SJSA1 (cell line): ENCODE results near the gene PPP2R2C. TPM values are rescaled to one million over a fixed set of nuclear protein-coding genes. Genes with fewer than 3 reads are reported as not detected.

Source experiments
- DNase-seq, 2 experiments: peaks; one replicate each; pipeline ENCODE4 v3.0.0-alpha.2; 2015 to 2020; ENCODE audit warnings: low spot score in 2 of 2, low read depth in 1 of 2
- H3K27ac ChIP-seq: fragments of 250-450 bp; sonication (Bioruptor Pico); 2 replicates; pipeline ENCODE4 v1.5.1; 2020; ENCODE audit warnings: mild to moderate bottlenecking, moderate library complexity
- H3K27me3 ChIP-seq: fragments of 250-450 bp; sonication (Bioruptor Pico); replicated peaks from 2 replicates; pipeline ENCODE4 v1.5.1; 2020; ENCODE audit warnings: mild to moderate bottlenecking, moderate library complexity
- H3K36me3 ChIP-seq: fragments of 250-450 bp; sonication (Bioruptor Pico); 2 replicates; pipeline ENCODE4 v1.5.1; 2020; ENCODE audit warnings: mild to moderate bottlenecking
- H3K4me1 ChIP-seq: fragments of 250-450 bp; sonication (Bioruptor Pico); replicated peaks from 2 replicates; pipeline ENCODE4 v1.6.1; 2021; ENCODE audit warnings: mild to moderate bottlenecking
- H3K4me3 ChIP-seq: fragments of 250-450 bp; sonication (Bioruptor Pico); 2 replicates; pipeline ENCODE4 v1.5.1; 2020; ENCODE audit warnings: mild to moderate bottlenecking
- H3K9me3 ChIP-seq: fragments of 250-450 bp; sonication (Bioruptor Pico); replicated peaks from 2 replicates; pipeline ENCODE4 v1.5.1; 2020; ENCODE audit warnings: mild to moderate bottlenecking
- total RNA-seq: library from RNA; depleted of rRNA; stranded (reverse); fragments of >200 nt; shearing (Covaris generic); gene quantifications from 2 replicates; pipeline ENCODE4 v1.2.3, GENCODE V29; 2014

PPP2R2C gene
- total RNA-seq, 1 experiment from 2014 or later = not detected

DNA sequence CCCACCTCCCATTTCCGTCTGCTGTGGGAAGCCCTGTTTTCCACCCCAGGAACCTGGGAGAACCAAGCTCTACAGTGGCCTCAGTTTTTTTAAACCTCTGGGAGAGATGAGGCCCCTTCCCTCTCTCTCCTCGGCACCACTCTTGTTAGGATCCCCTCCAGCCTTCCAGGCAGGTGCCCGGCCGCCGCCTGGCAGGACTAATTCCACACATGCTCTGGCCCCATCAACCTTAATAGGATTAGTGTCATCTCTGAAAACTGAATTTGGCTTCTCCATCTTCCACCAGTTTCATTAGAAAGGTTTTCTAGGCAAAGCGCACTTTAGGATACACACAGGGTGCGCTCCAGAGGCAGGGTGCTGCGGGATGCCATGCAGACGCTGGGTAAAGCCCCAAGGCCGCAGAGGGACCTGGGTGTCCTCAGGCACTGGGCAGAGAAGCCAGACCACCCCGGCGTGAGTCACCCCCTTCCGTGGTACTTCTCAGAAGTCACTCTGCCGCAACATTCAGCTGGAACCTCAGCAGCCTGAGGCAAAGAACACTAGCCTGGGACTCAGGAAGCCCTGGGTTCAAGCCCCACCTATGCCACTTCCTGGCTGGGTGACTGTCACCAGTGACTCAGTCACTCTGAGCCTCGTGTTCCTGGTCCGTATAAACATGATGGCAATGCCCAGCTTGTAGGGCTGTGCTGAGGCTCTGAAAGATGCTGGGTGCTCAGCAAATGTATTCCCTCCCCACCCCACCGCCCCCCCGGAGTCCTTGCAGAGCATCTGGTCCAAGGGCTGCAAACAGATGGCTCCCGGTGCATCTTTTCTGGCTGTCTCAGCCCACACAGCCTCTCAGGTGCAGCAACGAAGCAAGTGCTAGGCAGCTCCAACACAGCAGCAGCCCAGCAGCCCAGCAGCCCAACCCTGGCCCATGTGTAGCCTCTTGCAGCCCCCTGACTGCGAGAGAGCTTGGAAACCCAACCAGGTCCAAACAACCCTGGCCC lies 29.1 kb downstream of the PPP2R2C start:
- Histone ChIP-seq H3K9me3 (no peaks in the 10 kb centered on the region), H3K4me3 (no peak overlapping the region), H3K27ac (no peak overlapping the region), H3K27me3 (no peaks in the 10 kb centered on the region), H3K36me3 (no peaks in the 10 kb centered on the region), H3K4me1 (no peaks in the 10 kb centered on the region)
- no peak for DNase-seq

DNA sequence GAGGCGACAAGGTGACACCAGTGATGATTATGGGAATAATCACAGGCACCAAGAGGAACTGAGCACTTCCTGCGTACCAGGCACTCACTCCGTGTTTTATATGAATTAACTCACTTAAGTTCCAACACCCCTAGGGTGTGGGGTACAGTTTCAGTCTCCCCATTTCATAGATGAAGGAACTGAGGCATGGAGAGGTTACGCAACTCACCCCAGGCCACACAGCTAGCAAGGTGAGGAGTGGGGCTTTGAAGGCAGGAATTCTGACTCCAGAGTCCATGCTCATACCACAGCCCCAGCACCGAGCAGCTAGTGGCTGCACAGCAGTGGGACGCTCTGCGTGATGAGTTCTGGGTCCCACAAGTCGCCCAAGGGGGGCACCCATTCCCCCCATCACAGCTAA lies 29.9 kb downstream of the PPP2R2C start:
- H3K9me3 ChIP-seq = no peaks in the 10 kb centered on the region
- no peak overlapping the region for H3K27ac ChIP-seq
- H3K27me3 ChIP-seq = no peaks in the 10 kb centered on the region
- DNase-seq = no peak
- H3K4me3 ChIP-seq = no peak overlapping the region
- no peaks in the 10 kb centered on the region for H3K4me1 ChIP-seq
- H3K36me3 ChIP-seq = no peaks in the 10 kb centered on the region

DNA sequence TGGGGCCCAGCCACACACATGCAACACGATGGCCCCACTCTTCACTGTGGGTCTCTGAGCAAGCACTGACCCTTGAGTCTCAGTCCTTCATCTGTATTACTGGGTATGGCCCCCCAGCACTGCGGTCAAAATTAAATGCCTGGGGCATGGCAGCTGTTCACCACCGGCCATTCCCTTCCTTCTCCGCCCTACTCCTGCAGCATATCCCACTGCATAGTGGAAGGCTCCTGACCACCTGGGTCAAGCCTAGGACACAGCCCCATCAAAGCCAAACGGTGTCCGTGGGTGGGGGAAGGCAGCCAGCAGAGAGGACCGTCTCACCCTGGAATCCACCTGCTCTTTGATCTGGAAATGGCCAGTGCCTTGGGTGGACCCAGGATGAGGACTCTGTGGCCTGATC lies 30.7 kb downstream of the PPP2R2C start:
- no peaks in the 10 kb centered on the region for H3K27me3 ChIP-seq
- no peak overlapping the region for H3K4me3 ChIP-seq
- no peaks in the 10 kb centered on the region for H3K4me1 ChIP-seq
- no peak for DNase-seq
- H3K9me3 ChIP-seq = no peaks in the 10 kb centered on the region
- no peak overlapping the region for H3K27ac ChIP-seq
- H3K36me3 ChIP-seq = no peaks in the 10 kb centered on the region

DNA sequence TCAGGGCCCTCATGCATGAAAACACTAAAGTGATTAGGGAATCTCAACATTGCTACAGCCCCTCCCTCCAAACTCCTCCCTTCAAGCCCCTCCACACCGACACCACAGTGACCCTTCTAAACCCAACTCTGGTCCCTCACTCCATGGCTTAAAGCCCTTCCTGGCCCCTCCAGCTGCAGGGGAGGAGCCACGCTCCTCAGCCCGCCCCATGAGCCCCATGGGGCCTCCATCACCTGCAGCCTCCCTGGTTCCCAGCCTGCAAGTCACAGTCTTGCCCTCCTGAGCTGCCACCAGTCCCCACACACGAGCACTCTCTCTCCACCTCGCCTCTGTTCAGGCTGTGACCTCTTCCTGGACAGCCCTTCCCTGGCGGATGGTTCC lies 31.2 kb downstream of the PPP2R2C start:
- H3K36me3 ChIP-seq = no peaks in the 10 kb centered on the region
- H3K4me3 ChIP-seq = no peak overlapping the region
- H3K27me3 ChIP-seq = no peaks in the 10 kb centered on the region

DNA sequence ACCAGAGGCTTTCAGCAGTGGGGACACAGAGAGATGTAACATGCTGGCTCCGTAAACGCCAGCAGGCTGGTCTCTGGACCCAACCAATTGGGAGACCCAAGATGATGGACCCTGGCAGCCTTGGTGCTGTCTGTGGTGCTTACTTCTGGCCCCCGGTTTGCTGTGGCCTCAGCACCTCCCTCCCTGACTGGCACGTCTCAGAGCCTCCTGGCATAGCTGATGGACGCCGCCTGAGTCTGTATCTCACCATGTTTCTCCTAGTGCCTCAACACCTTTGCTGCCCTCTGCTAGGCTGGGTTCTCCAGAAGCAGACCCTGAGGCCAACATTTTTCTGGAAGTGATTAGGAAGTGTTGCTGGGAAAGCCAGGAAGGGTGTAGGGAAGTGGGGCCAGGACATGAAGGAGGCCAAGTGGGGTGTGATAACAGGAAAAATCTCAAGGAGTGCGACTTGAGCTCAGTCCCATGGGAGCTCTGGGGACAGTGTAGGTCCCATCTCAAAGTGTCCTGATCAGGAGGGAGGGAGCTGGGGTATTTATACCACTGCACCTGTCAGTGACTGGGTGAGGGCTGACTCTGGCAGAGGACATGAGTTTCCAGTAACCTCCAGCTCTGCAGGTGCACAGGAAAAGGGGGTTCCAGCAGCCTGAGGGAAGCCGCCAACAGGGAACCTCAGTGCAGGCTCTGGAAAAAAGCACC lies 31.8 kb downstream of the PPP2R2C start:
- Histone ChIP-seq H3K36me3 (no peaks in the 10 kb centered on the region), H3K9me3 (no peaks in the 10 kb centered on the region), H3K27me3 (no peaks in the 10 kb centered on the region), H3K27ac (no peak overlapping the region), H3K4me1 (no peaks in the 10 kb centered on the region), H3K4me3 (no peak overlapping the region)
- no peak for DNase-seq

More for the DNA sequence above, 31.2 kb downstream of the PPP2R2C start:
- Histone ChIP-seq H3K27ac (no peak overlapping the region), H3K9me3 (no peaks in the 10 kb centered on the region), H3K4me1 (no peaks in the 10 kb centered on the region)
- DNase-seq = no peak

DNA sequence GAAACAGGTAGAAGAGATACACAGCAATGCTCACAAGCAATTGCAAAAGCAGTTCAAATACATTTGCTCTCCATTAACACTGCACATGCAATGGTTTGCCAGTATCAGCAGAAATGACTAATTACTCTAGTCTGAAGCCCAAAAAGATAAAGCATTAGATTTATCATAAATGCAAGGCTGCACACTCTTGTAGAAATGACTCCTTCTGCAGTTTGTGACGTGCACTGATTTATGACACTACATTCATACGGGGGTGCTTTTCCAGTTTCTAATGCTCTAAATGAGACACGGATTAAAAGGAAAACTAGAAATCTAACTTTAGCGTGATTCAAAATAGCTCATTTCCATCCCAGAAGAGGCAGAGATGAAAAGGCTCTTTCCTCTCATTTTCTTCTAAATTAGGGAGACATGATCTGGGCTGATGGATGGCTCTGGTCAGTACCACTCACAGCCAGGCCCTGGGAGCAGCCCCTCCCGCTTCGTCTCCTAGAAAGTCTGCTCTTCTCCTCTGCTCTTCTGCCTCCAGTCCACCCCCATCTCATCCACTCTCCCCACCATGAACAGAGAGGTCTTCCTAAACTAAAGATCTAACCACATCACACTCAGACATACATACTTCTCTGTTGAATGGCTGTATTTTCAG lies 33.2 kb downstream of the PPP2R2C start:
- Histone ChIP-seq H3K4me3 (no peak overlapping the region), H3K4me1 (no peaks in the 10 kb centered on the region), H3K27ac (no peak overlapping the region), H3K36me3 (no peaks in the 10 kb centered on the region), H3K27me3 (no peaks in the 10 kb centered on the region), H3K9me3 (no peaks in the 10 kb centered on the region)
- DNase-seq = no peak

DNA sequence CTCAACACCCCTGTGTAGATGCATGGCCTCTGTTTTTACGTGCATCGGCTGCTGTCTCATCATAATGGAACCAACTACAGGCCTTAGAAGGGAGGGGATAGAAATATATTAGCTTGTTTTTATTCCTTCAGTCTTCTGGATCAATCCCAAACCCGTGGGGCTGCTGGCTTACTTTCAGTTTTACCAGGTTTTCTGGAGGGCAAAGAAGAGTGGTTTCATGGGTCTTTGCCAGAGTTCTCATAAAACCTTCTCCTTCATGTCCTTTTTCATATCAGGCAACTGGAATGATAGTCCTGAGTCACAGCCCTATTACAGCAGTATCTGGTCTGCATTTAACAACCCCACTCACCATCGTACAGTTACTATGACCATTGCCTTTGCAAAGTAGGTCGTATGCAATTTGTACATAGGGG lies 34.6 kb downstream of the PPP2R2C start:
- Histone ChIP-seq H3K36me3 (no peaks in the 10 kb centered on the region), H3K4me3 (no peak overlapping the region), H3K27me3 (no peaks in the 10 kb centered on the region), H3K4me1 (no peaks in the 10 kb centered on the region), H3K9me3 (no peaks in the 10 kb centered on the region), H3K27ac (no peak overlapping the region)
- no peak for DNase-seq

DNA sequence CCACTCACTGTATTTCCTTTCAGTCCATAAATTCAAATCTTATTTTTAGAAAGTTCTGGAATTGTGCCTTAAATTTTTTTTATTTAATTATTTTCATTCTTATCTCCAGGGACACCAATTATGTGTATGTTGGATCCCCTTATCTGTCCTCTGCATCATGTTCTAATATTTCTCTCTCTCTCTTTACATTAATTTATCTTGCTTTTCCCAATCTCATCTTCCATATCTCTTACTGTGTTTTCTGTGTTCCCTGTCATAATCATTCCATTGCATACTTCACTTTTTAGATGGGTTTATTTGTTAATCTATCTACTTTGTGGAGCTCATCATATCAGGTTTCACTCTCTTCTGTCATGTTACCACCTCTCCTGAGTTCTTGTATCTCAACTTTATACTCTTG lies 37.4 kb downstream of the PPP2R2C start:
- no peak for DNase-seq
- Histone ChIP-seq H3K27ac (no peak overlapping the region), H3K36me3 (no peaks in the 10 kb centered on the region), H3K9me3 (no peaks in the 10 kb centered on the region), H3K4me1 (no peaks in the 10 kb centered on the region), H3K4me3 (no peak overlapping the region), H3K27me3 (no peaks in the 10 kb centered on the region)

DNA sequence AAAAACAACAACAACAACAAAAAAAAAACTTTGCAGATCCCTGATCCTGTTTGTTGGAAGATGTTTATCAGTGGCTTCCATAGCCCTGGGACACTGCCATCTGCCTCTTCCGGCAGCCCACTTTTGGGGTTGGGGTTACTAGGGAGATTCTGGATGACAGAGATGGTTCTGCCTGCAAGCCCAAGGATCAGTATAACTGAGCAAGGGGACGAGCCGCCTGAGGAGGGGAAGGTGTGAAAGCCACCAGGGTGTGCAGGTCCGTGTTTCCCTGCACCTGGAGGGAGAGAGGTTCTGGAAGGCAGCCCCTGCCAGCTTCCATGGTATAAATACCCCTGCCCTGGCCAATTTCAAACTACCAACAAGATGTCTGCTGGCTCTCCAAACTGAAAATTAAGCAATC lies 41.5 kb downstream of the PPP2R2C start:
- Histone ChIP-seq H3K4me1 (no peaks in the 10 kb centered on the region), H3K9me3 (no peaks in the 10 kb centered on the region), H3K4me3 (no peak overlapping the region), H3K27ac (no peak overlapping the region), H3K36me3 (no peaks in the 10 kb centered on the region), H3K27me3 (no peaks in the 10 kb centered on the region)
- no peak for DNase-seq

DNA sequence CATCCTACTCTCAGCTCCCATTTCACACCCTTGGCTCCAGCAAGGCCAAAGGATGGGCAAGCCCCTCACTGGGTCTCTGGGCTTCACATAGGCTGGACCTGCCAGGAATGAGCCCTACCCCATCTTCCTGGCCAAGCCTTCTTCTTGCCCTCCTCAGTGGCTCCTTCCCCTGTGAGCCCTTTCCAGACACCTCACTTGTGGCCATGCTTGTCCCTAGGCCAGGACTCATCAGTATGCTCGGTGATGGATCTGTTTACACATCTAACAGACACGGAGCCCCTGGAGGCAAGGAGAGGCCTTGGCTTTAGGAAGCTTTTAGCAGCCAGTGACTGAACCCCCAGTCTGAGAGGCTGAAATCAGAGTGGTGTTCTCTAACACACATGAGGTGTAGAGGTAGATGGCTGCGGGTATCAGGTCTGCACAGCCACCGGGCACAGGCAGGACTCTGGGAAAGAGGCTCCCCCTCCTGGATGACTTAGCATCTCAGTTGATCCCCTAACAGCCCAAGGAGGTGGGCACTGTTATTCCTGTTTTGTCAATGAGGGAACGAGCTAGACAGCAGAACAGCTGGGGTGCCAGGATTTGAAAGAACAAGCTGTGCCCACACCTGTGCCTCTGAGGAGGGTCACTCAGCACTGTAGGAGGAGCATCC lies 44.8 kb downstream of the PPP2R2C start:
- H3K27ac ChIP-seq = no peak overlapping the region
- H3K27me3 ChIP-seq = no peaks in the 10 kb centered on the region
- no peak overlapping the region for H3K4me3 ChIP-seq
- H3K36me3 ChIP-seq = no peaks in the 10 kb centered on the region
- no peaks in the 10 kb centered on the region for H3K9me3 ChIP-seq
- no peak for DNase-seq
- H3K4me1 ChIP-seq = no peaks in the 10 kb centered on the region

DNA sequence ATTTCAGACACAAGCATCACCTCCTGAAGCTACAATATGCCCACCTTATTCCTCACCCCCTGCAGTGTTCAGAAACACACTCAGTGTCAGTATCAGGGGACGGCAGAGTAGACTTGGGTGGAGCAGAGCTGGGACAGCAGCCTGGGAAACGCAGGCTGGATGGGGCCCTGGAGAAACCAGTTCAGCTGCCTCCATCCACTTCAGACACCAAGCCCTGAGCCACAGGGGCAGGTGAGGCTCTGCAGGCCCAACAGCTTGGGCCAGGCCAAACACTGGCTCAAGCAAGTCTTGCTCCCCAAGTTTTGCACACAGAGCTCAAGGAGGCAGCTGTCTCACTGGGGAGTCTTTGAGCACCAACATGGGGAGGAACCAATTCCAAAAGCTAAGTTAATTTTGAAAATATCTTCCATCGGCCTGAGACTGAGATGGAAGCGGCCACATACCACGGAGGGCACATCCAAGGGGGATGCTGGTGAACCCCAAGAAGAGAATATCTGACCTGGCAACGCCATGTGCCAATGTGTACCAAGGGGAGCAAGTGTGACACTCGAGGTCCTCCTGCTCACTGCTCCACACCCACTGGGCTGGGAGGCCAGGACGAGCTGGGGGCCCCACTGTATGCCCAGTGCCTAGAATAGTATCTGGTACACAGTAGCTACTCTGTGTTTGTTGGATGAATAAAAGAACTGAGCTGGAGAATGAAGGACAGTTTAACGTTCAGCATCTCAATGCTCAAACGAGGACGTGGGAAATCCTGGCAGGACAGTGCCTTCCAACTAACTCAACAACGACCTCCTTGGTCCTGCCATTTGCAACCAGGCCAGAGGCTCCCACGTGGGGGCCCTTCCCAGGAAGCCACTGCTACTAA lies 45.6 kb downstream of the PPP2R2C start:
- Histone ChIP-seq H3K9me3 (no peaks in the 10 kb centered on the region), H3K27me3 (no peaks in the 10 kb centered on the region), H3K36me3 (no peaks in the 10 kb centered on the region), H3K27ac (no peak overlapping the region), H3K4me3 (no peak overlapping the region), H3K4me1 (no peaks in the 10 kb centered on the region)
- no peak for DNase-seq

DNA sequence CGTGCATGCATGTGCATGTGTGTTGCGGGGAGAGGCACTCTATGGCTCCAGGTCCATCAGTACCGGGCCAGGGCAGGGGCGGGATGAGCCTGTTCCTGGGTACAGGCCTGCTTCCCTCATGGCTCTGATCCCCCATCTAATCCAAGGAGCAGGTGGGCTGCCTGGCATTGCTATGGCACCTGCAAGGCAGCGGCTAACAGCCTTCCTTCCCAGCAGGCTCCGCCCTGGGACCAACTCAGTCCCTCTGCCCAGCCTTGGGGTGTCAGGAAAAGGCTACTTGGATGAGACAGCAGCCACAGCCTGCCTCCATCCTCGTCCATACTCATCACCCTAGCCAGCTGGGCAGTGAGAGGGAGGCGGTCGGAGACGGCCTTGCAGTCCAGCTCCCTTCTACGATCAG lies 46.5 kb downstream of the PPP2R2C start:
- H3K27ac ChIP-seq = no peak overlapping the region
- no peaks in the 10 kb centered on the region for H3K36me3 ChIP-seq
- no peak overlapping the region for H3K4me3 ChIP-seq
- no peak for DNase-seq
- H3K9me3 ChIP-seq = no peaks in the 10 kb centered on the region
- no peaks in the 10 kb centered on the region for H3K27me3 ChIP-seq
- no peaks in the 10 kb centered on the region for H3K4me1 ChIP-seq

DNA sequence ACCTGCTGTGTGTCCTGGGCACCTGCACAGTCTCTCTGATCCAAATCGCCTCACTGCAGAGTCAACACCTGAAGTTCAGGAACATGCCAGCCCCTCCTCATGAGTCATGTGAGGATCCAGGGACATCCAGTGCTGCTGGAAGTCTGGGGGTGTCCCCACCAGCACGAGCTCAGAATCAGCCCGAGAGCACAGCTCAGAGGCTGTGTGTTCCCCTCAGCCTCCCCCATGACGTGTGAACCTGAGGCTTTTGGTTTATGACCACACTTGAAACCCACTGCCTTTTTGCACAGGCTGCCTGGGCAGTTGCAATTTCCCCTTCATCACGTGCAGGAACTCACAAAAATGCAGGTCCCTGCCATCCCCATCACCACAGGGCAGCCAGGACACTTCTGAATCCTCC lies 47.1 kb downstream of the PPP2R2C start:
- no peaks in the 10 kb centered on the region for H3K36me3 ChIP-seq
- no peak overlapping the region for H3K4me3 ChIP-seq
- no peak for DNase-seq
- H3K9me3 ChIP-seq = no peaks in the 10 kb centered on the region
- H3K4me1 ChIP-seq = no peaks in the 10 kb centered on the region
- H3K27me3 ChIP-seq = no peaks in the 10 kb centered on the region
- H3K27ac ChIP-seq = no peak overlapping the region
